DOHH2 (cell line): ENCODE results near the gene XYLT2.

Experiments used
- H3F3A ChIP-seq: fragments of 200-600 bp; sonication (generic), shearing (Covaris generic); 2 replicates; pipeline ENCODE4 v1.6.0; 2016; ENCODE audit warnings: antibody characterized with exemption, mild to moderate bottlenecking; ENCODE audit not compliant: control insufficient read depth, insufficient read depth
- H3K27ac ChIP-seq: fragments of 200-600 bp; sonication (generic); 2 replicates; pipeline ENCODE4 v1.5.1; 2014; ENCODE audit warnings: low read depth, mild to moderate bottlenecking, low read length, moderate library complexity
- H3K27me3 ChIP-seq: fragments of 200-600 bp; sonication (generic); 2 replicates; pipeline ENCODE4 v1.6.1; 2014; ENCODE audit warnings: mild to moderate bottlenecking, low read length, mixed read lengths; ENCODE audit not compliant: control insufficient read depth
- H3K36me3 ChIP-seq: fragments of 200-600 bp; sonication (generic); 2 replicates; pipeline ENCODE4 v1.6.1; 2014; ENCODE audit warnings: mild to moderate bottlenecking, low read length, moderate library complexity, mixed read lengths; ENCODE audit not compliant: control insufficient read depth
- H3K4me1 ChIP-seq: fragments of 200-600 bp; sonication (generic); 2 replicates; pipeline ENCODE4 v1.6.1; 2014; ENCODE audit warnings: mild to moderate bottlenecking, low read length, mixed read lengths; ENCODE audit not compliant: control insufficient read depth
- H3K4me2 ChIP-seq: fragments of 200-600 bp; sonication (generic); 2 replicates; pipeline ENCODE4 v1.6.0; 2014; ENCODE audit warnings: mild to moderate bottlenecking, low read length, moderate library complexity
- H3K4me3 ChIP-seq: fragments of 200-600 bp; sonication (generic); 2 replicates; pipeline ENCODE4 v1.5.1; 2014; ENCODE audit warnings: mild to moderate bottlenecking, low read length, mixed read lengths
- H3K79me2 ChIP-seq: fragments of 200-600 bp; sonication (generic); 2 replicates; pipeline ENCODE4 v1.6.1; 2014; ENCODE audit warnings: mild to moderate bottlenecking, low read length, mixed read lengths; ENCODE audit not compliant: control insufficient read depth
- H3K9me2 ChIP-seq: fragments of 200-600 bp; sonication (generic); replicated peaks from 2 replicates; pipeline ENCODE4 v1.6.1; 2014; ENCODE audit warnings: mild to moderate bottlenecking, low read length, mixed read lengths; ENCODE audit not compliant: control insufficient read depth
- H3K9me3 ChIP-seq: fragments of 200-600 bp; sonication (generic); 2 replicates; pipeline ENCODE4 v1.6.1; 2014; ENCODE audit warnings: antibody characterized with exemption, low read length, mixed read lengths; ENCODE audit not compliant: control insufficient read depth, insufficient read depth
- H4K20me1 ChIP-seq: fragments of 200-600 bp; sonication (generic); 2 replicates; pipeline ENCODE4 v1.6.0; 2014; ENCODE audit warnings: low read depth, mild to moderate bottlenecking, antibody characterized with exemption, low read length, moderate library complexity; ENCODE audit not compliant: control insufficient read depth, insufficient read depth
- CTCF ChIP-seq: fragments of 200-600 bp; sonication (generic); IDR thresholded peaks from one replicate; pipeline ENCODE4 v1.5.1; 2014; ENCODE audit warnings: antibody characterized with exemption, mild to moderate bottlenecking, low read depth, low read length; ENCODE audit not compliant: poor library complexity, severe bottlenecking
- EZH2phosphoT487 ChIP-seq: fragments of 200-600 bp; sonication (generic); IDR thresholded peaks from 2 replicates; pipeline ENCODE4 v1.6.1; 2017; ENCODE audit warnings: borderline replicate concordance, mild to moderate bottlenecking, antibody characterized with exemption, low read length, moderate library complexity, mixed read lengths

The XYLT2 gene

GRCh38 chr17:50380369-50381259, 34.7 kb downstream of the XYLT2 start:
- Histone ChIP-seq H3F3A (no peaks in the 10 kb centered on the region), H4K20me1 (no peaks in the 10 kb centered on the region), H3K27ac (no peak overlapping the region), H3K4me2 (no peak overlapping the region), H3K4me3 (no peak overlapping the region), H3K27me3 (no peaks in the 10 kb centered on the region), H3K79me2 (no peaks in the 10 kb centered on the region), H3K9me2 (no peaks in the 10 kb centered on the region), H3K36me3 (peaks cover 90% of the 10 kb centered on the region), H3K9me3 (no peaks in the 10 kb centered on the region), H3K4me1 (no peaks in the 10 kb centered on the region)
- TF ChIP-seq EZH2phosphoT487, result no peak
- TF ChIP-seq CTCF, result no peak

- Histone ChIP-seq H3K4me3 (no peak overlapping the region), H3K9me3 (no peaks in the 10 kb centered on the region), H3K27me3 (no peaks in the 10 kb centered on the region), H4K20me1 (no peaks in the 10 kb centered on the region), H3K9me2 (no peaks in the 10 kb centered on the region), H3K36me3 (peaks cover 90% of the 10 kb centered on the region), H3K4me1 (no peaks in the 10 kb centered on the region), H3K79me2 (no peaks in the 10 kb centered on the region), H3K4me2 (no peak overlapping the region), H3F3A (no peaks in the 10 kb centered on the region), H3K27ac (no peak overlapping the region)
- TF ChIP-seq CTCF, result no peak
- no peak for TF ChIP-seq EZH2phosphoT487
Measured at GRCh38 chr17:50381260-50381815, 35.4 kb downstream of the XYLT2 start.

- H3K27me3 ChIP-seq, result no peaks in the 10 kb centered on the region
- no peaks in the 10 kb centered on the region for H4K20me1 ChIP-seq
- H3F3A ChIP-seq, result no peaks in the 10 kb centered on the region
- no peaks in the 10 kb centered on the region for H3K79me2 ChIP-seq
- H3K27ac ChIP-seq, result no peak overlapping the region
- no peaks in the 10 kb centered on the region for H3K4me1 ChIP-seq
- H3K36me3 ChIP-seq, result peaks cover 92% of the 10 kb centered on the region
- H3K9me3 ChIP-seq, result no peaks in the 10 kb centered on the region
- no peak for TF ChIP-seq CTCF
- no peak overlapping the region for H3K4me2 ChIP-seq
- no peaks in the 10 kb centered on the region for H3K9me2 ChIP-seq
- no peak overlapping the region for H3K4me3 ChIP-seq
Measured at GRCh38 chr17:50381920-50382319, 36.0 kb downstream of the XYLT2 start.
